NCI-H446 (cell line): ENCODE measurements around the gene CTAGE15.
"Not testable (repeated sequence)": the region's sequence is repeated elsewhere in the genome, so short reads cannot be mapped to it uniquely, and the experiment has no call there.

Experiments used
- DNase-seq, 2 experiments: peaks; one replicate each; lab custom pipeline; 2025; lab: John Stamatoyannopoulos, UW

CTAGE15 gene

DNA sequence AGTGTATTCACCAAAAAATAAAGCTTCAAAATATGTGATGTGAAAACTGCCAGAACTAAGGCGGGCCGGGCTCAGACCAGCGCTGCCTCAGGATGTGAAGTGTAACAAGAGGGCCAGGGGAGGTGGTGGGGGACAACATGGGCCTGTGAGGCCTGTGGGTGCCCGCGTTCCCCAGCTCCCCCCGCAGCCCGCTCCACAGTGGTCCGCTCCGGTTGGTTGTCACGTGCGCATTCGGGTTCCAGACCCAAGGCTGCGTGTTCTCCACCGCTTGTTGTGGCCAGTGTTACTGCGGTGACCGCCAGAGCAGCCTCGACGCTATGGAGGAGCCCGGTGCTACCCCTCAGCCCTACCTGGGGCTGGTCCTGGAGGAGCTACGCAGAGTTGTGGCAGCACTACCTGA lies at the start of gene CTAGE15:
Gene CTAGE15 (plus strand): TSS at position 301 of the 400 bp plus-strand sequence. CDS start 17 bp downstream, at position 318.
- not testable (repeated sequence) for DNase-seq

DNA sequence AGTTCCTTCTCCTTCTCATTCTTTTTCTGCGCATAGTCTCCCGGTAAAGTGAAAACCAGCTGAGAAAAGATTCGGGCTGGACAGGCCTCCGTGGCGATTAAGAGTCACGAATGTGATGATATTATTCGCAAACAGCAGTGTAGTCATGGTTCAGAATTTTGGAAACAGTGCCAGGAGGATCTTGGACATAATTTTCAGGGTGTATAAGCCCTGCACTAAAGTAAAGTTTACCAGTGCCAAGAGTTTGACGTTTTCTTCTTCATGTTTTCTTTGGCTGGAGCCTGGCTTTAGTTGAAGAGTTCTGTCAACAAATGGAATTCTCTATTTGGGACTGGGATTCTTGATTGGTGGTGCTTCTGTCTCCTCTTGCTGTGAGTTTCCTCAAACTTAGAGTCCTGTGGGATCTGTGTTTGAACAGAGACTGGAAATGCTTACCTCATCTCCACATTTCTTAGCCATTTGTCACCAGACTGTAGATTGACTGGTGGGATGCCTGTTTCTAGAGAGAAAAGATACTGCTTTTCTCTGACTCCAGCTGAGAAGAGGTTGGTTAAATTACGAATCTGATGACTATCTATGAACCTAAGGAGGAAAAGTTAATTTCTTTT lies 49.2 kb upstream of the CTAGE15 start:
- DNase-seq: not testable (repeated sequence)

DNA sequence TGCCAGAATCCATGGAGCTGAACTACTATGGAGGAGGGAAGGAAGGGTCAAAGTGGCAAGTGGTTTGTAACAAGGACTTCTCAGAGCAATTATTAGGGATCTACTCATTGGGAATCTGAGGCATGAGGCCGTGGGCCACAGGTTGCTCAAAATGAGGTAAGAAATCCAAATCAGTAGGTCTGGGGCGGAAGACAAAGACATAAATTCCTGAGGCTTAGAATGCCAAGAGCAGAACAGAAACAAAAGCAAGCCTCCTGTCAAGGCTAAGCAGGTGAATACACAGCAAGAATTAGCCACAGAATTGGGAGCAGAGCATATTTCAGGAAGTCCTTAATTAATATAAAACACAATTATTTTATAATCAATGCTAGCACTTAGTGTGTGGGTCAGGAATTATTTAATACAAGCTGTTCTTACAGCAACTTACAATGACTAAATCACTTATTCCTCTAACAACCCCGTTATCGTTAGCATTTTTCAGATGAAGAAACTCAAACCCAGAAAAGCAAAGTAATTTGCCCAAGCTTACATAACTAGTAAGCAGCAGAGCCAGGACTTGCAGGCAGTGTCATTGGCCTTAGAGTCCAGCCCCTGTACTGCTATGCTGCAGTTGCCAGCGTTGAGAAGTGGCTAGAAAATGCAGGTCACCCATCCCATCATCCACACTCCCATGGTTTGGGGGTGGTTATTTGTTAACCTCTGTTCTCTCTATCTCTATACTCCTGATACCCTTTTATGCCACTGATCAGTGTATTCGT lies 40.3 kb upstream of the CTAGE15 start:
- DNase-seq: not testable (repeated sequence)

DNA sequence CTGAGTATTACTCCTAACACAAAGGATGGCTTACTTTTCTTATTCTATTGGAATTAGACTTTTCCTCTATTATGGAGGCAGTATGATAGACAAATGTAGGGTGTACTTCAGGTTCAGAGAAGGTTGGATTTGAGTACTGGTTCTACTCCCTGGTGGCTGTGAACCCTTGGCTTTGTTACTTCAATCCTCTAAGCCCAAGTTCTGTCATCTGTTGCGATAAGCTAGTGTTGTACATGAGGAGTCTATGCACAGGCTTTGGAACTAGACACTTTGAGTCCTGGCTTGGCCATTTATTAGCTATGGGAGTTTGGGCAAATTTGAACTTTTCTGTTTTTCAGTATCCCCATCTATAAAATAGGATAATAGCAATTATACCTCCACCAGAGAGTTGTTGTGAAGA lies 39.7 kb upstream of the CTAGE15 start:
- DNase-seq: not testable (repeated sequence)

DNA sequence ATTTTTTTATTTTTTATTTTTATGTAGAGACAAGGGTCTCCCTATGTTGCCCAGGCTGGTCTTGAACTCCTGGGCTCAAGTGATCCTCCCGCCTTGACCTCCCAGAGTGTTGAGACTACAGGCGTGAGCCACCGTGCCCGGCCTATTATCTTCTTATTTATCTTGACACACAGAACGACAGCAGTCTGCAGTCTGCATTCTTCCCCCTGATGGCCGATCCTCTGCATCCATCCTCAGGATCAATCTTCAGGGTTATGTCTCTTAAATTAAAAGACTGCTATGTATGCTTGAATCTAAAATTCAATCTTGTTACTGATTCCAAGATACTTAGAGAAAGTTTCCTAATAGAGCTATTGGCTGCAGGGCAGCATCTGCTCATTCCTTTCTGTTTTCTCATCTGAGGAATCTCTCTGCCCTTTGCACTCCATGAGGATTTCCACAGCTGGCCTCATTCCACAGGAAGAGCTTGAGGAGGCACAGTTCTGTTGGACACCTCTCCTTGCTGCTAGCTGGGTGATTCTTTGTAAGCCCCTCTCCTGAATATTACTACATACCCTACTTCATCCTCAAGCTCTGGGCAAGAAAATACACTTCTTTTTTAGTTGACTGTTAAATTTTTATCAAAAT lies 38.3 kb upstream of the CTAGE15 start:
- DNase-seq: not testable (repeated sequence)

DNA sequence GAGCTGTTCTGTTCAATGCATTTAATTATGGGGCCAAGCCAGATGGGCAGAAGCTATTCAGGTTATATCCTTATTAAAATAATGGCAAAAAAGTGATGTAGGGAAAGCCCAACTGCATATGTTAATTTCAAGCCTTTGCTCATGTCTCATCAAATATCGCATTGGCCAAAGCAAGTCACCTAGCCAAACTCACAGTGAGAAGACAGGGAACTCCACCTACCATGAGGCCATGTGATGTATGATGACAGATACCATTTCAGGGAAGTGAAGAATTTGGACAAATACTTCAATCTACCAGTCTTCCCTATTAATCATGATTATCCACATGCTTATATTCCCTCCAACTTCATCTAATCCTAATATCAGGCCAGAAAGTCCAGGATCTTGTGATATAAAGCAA lies 35.2 kb upstream of the CTAGE15 start:
- not testable (repeated sequence) for DNase-seq

GRCh38 chr7:143543288-143544038 lies 28.1 kb upstream of the CTAGE15 start:
- DNase-seq: not testable (repeated sequence)

DNA sequence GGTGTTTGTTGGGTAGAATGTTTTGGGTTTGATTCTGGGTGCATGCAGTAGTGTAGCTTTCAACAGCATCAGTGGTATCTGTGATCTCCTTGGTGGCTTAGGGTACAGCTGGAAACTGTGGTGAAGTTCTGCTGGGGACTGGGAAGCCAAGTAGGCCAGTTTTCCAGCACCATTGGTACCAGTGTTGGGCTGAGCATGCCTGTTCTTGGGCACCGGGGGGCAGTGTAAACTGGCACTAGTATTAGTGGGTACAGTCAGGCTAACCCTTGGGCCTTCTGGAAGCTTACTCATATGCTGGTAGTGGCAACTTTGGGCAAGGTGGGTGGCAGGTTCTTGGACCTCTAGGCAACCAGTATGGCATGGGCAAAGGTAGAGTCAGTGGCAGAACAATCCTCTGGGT lies 15.6 kb upstream of the CTAGE15 start:
- not testable (repeated sequence) for DNase-seq

DNA sequence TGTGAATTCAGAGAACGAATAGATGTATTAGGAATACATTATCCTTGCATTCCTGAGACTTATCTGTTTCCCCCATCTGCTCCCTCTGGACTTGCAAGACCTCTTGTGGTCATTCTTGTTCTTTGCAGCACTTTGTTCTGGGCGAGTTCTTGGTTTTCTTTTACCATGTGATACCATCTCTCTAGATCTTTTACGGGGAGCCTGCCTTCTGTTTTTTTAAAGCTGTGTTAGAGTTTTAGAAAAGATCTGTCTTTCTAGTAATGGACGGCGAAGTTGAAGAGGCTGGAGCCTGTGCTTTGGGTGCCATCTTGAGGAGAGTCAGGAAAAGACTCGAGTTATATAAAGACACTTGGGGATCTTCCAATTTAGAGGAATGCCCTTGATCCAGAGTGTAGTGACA lies 8.3 kb upstream of the CTAGE15 start:
- DNase-seq: not testable (repeated sequence)

GRCh38 chr7:143566001-143566400 lies 5.6 kb upstream of the CTAGE15 start:
- DNase-seq: not testable (repeated sequence)

- DNase-seq: not testable (repeated sequence)
Observed at GRCh38 chr7:143588183-143588582, 16.6 kb downstream of the CTAGE15 start.

- not testable (repeated sequence) for DNase-seq
Observed at GRCh38 chr7:143589897-143590296, 18.3 kb downstream of the CTAGE15 start.

- not testable (repeated sequence) for DNase-seq
Observed at GRCh38 chr7:143598086-143598485, 26.5 kb downstream of the CTAGE15 start.

- not testable (repeated sequence) for DNase-seq
Observed at GRCh38 chr7:143603549-143603948, 31.9 kb downstream of the CTAGE15 start.

DNA sequence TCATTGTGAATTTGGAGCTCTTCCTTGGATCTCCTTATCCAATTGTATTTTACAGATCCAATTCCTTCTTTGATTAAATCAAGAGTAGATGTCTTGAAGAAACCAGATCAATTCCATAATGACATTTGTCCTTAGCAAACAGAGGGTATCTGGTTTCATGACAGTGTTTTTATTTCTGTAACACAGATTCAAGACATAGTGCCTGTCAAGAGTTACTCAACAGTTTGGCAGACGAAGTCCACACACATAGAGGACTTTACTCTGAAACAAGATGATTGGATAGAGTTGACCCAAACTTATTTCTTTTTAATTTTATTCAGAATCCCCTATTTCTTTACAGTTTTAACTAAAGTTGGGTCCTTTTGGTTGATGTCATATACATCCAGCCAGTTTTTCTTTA lies 34.5 kb downstream of the CTAGE15 start:
- DNase-seq: not testable (repeated sequence)

DNA sequence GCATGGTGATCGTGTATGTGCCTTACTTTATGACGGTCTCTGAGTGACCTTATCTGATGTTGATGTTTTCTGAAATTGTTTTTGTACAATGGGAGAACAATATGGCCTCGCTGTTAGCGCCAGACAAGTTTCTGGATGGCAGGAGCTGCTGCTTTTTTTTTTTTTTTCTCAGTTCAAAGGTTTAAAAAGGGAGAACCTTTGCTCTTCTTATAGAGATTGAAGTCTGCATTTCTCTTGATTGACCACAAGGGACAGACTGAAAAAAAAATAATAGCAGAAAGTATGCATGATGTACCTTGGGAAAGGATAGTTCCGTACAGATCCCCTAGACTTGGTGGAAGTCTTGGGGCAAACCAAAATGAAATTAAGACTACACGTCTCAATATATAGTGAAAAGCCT lies 43.9 kb downstream of the CTAGE15 start:
- not testable (repeated sequence) for DNase-seq

DNA sequence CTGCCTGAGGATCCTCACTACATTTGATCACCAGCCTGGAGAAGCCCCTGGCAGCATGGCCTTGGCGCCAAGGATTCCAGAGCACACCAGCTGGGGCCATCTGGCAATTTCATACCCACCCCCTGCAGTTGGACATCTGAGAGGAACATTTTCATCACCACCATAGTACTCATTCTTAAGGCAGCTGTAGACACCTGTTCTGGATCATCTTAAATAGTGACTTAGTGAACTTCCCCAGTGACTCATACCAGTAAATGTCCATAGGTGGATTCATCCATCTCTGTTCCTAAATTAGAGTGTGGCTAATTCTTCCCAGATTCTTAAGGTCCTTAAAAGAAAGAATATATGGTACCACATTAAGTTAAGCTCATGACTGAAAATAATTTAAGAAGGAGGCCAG lies 45.6 kb downstream of the CTAGE15 start:
- not testable (repeated sequence) for DNase-seq

- DNase-seq: not testable (repeated sequence)
Observed at GRCh38 chr7:143620058-143620457, 48.5 kb downstream of the CTAGE15 start.

GRCh38 chr7:143620646-143621045 lies 49.0 kb downstream of the CTAGE15 start, which contains the start of gene TCAF2:
TSS of gene TCAF2 (plus strand) at chr7:143620974.
- not testable (repeated sequence) for DNase-seq

- DNase-seq: not testable (repeated sequence)
Observed at GRCh38 chr7:143621175-143621574, 49.6 kb downstream of the CTAGE15 start.

- DNase-seq: not testable (repeated sequence)
Observed at GRCh38 chr7:143622130-143622529, 50.5 kb downstream of the CTAGE15 start.
